MM.1S (cell line): Measurements from ENCODE around the gene PPM1H.

Experiments used
- CTCF ChIP-seq: fragments of 300-600 bp; sonication (generic); IDR thresholded peaks from 2 replicates; pipeline ENCODE4 v1.5.1; 2016; ENCODE audit warnings: antibody characterized with exemption, low read length, mixed read lengths
- EZH2 ChIP-seq: fragments of 300-600 bp; sonication (generic); optimal IDR thresholded peaks from 2 replicates; pipeline ENCODE3; 2017; ENCODE audit warnings: low read depth, mild to moderate bottlenecking, antibody characterized with exemption, low read length, mixed read lengths
- EZH2phosphoT487 ChIP-seq: fragments of 300-600 bp; sonication (generic); IDR thresholded peaks from 2 replicates; pipeline ENCODE4 v1.6.1; 2018; ENCODE audit warnings: antibody characterized with exemption, low read length

GRCh38 chr12:62879691-62880090 is 55.3 kb downstream of the PPM1H start:
- TF ChIP-seq CTCF (no peak), EZH2phosphoT487 (no peak), EZH2 (no peak)
